Hepatocyte (in vitro differentiated cells): ENCODE measurements around the gene KRTAP16-1.

Experiments
- EZH2 ChIP-seq: fragments of 200-600 bp; sonication (generic); IDR thresholded peaks from 2 replicates; pipeline ENCODE4 v1.6.1; 2016; ENCODE audit warnings: antibody characterized with exemption, mild to moderate bottlenecking, borderline replicate concordance
- TF ChIP-seq, protein P1 (sequence below): fragments of 200-600 bp; sonication (generic); IDR thresholded peaks from 2 replicates; pipeline ENCODE4 v1.5.1; 2016; ENCODE audit warnings: antibody characterized with exemption, mild to moderate bottlenecking; ENCODE audit not compliant: poor library complexity

GRCh38 chr17:41352597-41353366 lies 43.7 kb upstream of the KRTAP16-1 start:
- TF ChIP-seq, protein P1, sequence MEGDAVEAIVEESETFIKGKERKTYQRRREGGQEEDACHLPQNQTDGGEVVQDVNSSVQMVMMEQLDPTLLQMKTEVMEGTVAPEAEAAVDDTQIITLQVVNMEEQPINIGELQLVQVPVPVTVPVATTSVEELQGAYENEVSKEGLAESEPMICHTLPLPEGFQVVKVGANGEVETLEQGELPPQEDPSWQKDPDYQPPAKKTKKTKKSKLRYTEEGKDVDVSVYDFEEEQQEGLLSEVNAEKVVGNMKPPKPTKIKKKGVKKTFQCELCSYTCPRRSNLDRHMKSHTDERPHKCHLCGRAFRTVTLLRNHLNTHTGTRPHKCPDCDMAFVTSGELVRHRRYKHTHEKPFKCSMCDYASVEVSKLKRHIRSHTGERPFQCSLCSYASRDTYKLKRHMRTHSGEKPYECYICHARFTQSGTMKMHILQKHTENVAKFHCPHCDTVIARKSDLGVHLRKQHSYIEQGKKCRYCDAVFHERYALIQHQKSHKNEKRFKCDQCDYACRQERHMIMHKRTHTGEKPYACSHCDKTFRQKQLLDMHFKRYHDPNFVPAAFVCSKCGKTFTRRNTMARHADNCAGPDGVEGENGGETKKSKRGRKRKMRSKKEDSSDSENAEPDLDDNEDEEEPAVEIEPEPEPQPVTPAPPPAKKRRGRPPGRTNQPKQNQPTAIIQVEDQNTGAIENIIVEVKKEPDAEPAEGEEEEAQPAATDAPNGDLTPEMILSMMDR, result no peak
- TF ChIP-seq EZH2, result no peak
